GM12878 (cell line): ENCODE data around the gene PTPRD. TPM values are rescaled to one million over a fixed set of nuclear protein-coding genes. Genes with fewer than 3 reads are reported as not detected.

Source experiments
- ATAC-seq: fragments of 200-7000 bp; cut with Tn5 transposase; 3 replicates; pipeline ENCODE4 v1.9.1; 2020; ENCODE audit warnings: mild to moderate bottlenecking, moderate library complexity
- BruUV-seq: library from RNA; stranded (reverse); fragments of 400-500 nt; replicated peaks from 2 replicates; lab custom pipeline; 2021; lab: Mats Ljungman, UMichigan
- CTCF ChIA-PET: fragments of 300-600 bp; sonication (Branson Sonifier 250); formaldehyde crosslinking; extraction: SDS; loops from one replicate; lab custom pipeline; 2021; ENCODE audit warnings: inconsistent platforms; lab: Yijun Ruan, JAX
- POLR2A ChIA-PET: fragments of 350-600 bp; formaldehyde crosslinking; extraction: SDS; loops from one replicate; lab custom pipeline; 2021; ENCODE audit warnings: inconsistent platforms; lab: Charles Lee
- RAD21 ChIA-PET: fragments of 300-600 bp; sonication (Branson Sonifier 250); formaldehyde crosslinking; loops from one replicate; lab custom pipeline; 2023; ENCODE audit warnings: antibody characterized with exemption; ENCODE audit not compliant: unreplicated experiment; lab: Charles Lee
- SMC1A ChIA-PET: fragments of 300-600 bp; sonication (Branson Sonifier 250); formaldehyde crosslinking; loops from one replicate; lab custom pipeline; 2023; ENCODE audit not compliant: unreplicated experiment, uncharacterized antibody; lab: Charles Lee
- DNase-seq: peaks from one replicate; pipeline ENCODE4 v3.0.0-alpha.2; 2011; ENCODE audit warnings: low read depth, low spot score
- FAIRE-seq: peaks from 3 replicates; lab custom pipeline; 2011; peaks lifted over from hg19 to GRCh38; lab: Jason Lieb, UNC
- H2AFZ ChIP-seq: 2 replicates; pipeline ENCODE4 v1.6.0; 2011; ENCODE audit warnings: low read depth, low read length, control low read depth; ENCODE audit not compliant: control insufficient read depth
- H3K27ac ChIP-seq: 2 replicates; pipeline ENCODE4 v1.5.1; 2011; ENCODE audit warnings: control low read depth; ENCODE audit not compliant: control insufficient read depth, insufficient read depth
- H3K27me3 ChIP-seq, 2 experiments: replicated peaks in 1 of 2; 2 replicates each; pipeline versions ENCODE4 v1.6.0 to v1.6.1; 2011; ENCODE audit warnings: low read length in 1 of 2; ENCODE audit not compliant: control insufficient read depth in 2 of 2, insufficient read depth in 2 of 2
- H3K36me3 ChIP-seq, 2 experiments: 2 replicates each; pipeline ENCODE4 v1.5.1; 2011; ENCODE audit warnings: low read length in 1 of 2; ENCODE audit not compliant: control insufficient read depth in 2 of 2, insufficient read depth in 2 of 2
- H3K4me1 ChIP-seq: 2 replicates; pipeline ENCODE4 v1.6.1; 2011; ENCODE audit warnings: mild to moderate bottlenecking, low read length, moderate library complexity, mixed read lengths; ENCODE audit not compliant: control insufficient read depth, insufficient read depth
- H3K4me2 ChIP-seq: 2 replicates; pipeline ENCODE4 v1.6.0; 2011; ENCODE audit warnings: control low read depth; ENCODE audit not compliant: control insufficient read depth, insufficient read depth
- H3K4me3 ChIP-seq: fragments of 200-600 bp; sonication (generic); 2 replicates; pipeline ENCODE4 v1.5.1; 2016
- H3K79me2 ChIP-seq: 2 replicates; pipeline ENCODE4 v1.6.0; 2011; ENCODE audit warnings: low read length; ENCODE audit not compliant: control insufficient read depth, insufficient read depth
- H3K9ac ChIP-seq: 2 replicates; pipeline ENCODE4 v1.8.0; 2011; ENCODE audit warnings: low read length, control low read depth, mixed read lengths; ENCODE audit not compliant: control insufficient read depth, insufficient read depth
- H3K9me3 ChIP-seq: replicated peaks from 3 replicates; pipeline ENCODE4 v1.5.1; 2011; ENCODE audit warnings: mild to moderate bottlenecking, low read length; ENCODE audit not compliant: control insufficient read depth, insufficient read depth
- H4K20me1 ChIP-seq: 2 replicates; pipeline ENCODE4 v1.6.0; 2011; ENCODE audit not compliant: control insufficient read depth, insufficient read depth
- EP300 ChIP-seq, 2 experiments: fragments of 150-350 bp in 1 of 2; IDR thresholded peaks; 2 replicates each; pipeline ENCODE4 v1.6.1; 2011 to 2012; ENCODE audit warnings: low read depth in 2 of 2, low read length in 2 of 2, borderline replicate concordance in 1 of 2, improper control_type of control experiment in 1 of 2, inconsistent platforms in 1 of 2; ENCODE audit not compliant: control insufficient read depth in 1 of 2
- HDAC6 ChIP-seq: fragments of 200-600 bp; sonication (generic); IDR thresholded peaks from one replicate; pipeline ENCODE4 v1.8.0; 2017; ENCODE audit warnings: antibody characterized with exemption; ENCODE audit not compliant: unreplicated experiment
- KLF5 ChIP-seq: fragments of 450-650 bp; IDR thresholded peaks from 2 replicates; pipeline ENCODE4 v1.6.1; 2014; ENCODE audit warnings: mild to moderate bottlenecking; ENCODE audit not compliant: partially characterized antibody
- MTA3 ChIP-seq: IDR thresholded peaks from 2 replicates; pipeline ENCODE4 v1.6.1; 2012; ENCODE audit warnings: low read length, inconsistent platforms, borderline replicate concordance
- MXI1 ChIP-seq: fragments of 150-350 bp; IDR thresholded peaks from 2 replicates; pipeline ENCODE4 v1.6.1; 2011; ENCODE audit warnings: low read depth, mild to moderate bottlenecking, inconsistent platforms, low read length, improper control_type of control experiment
- NFYA ChIP-seq: IDR thresholded peaks from 2 replicates; pipeline ENCODE4 v1.6.1; 2011; ENCODE audit warnings: low read depth, mild to moderate bottlenecking, low read length, improper control_type of control experiment, borderline replicate concordance
- SUZ12 ChIP-seq: fragments of 200-600 bp; sonication (generic); IDR thresholded peaks from one replicate; pipeline ENCODE4 v1.6.1; 2018; ENCODE audit warnings: antibody characterized with exemption, mild to moderate bottlenecking; ENCODE audit not compliant: unreplicated experiment
- YBX1 ChIP-seq: fragments of 450-650 bp; IDR thresholded peaks from 2 replicates; pipeline ENCODE4 v1.6.1; 2016; ENCODE audit warnings: antibody characterized with exemption
- ZNF207 ChIP-seq: fragments of 450-650 bp; IDR thresholded peaks from 2 replicates; pipeline ENCODE4 v1.6.1; 2014; ENCODE audit warnings: antibody characterized with exemption, mild to moderate bottlenecking, borderline replicate concordance
- ZNF622 ChIP-seq: fragments of 450-650 bp; IDR thresholded peaks from 2 replicates; pipeline ENCODE4 v1.6.1; 2017; ENCODE audit warnings: mild to moderate bottlenecking, inconsistent platforms
- WGBS: methylation state at CpG from one replicate; pipeline ENCODE4 v1.1.6; 2016; ENCODE audit warnings: low lambda C conversion rate; ENCODE audit not compliant: insufficient replicate concordance, insufficient coverage; ENCODE audit errors: missing lambda C conversion rate; 5-methylcytosine and 5-hydroxymethylcytosine counted together
- in situ Hi-C: fragments of 300-500 bp; cut with MboI; formaldehyde crosslinking; loops from 9 replicates; pipeline ENCODE4 v1.14.3; 2018; ENCODE audit warnings: mixed read lengths
- intact Hi-C: fragments of 100-400 bp; cut with micrococcal nuclease; formaldehyde crosslinking; loops from one replicate; pipeline ENCODE4 v1.14.2; 2022; ENCODE audit not compliant: unreplicated experiment
- polyA plus RNA-seq, 11 experiments: library from polyadenylated mRNA; depleted of rRNA in 4 of 11; unstranded in 6 of 11; stranded (reverse) in 5 of 11; fragments of >200 nt; fragmentation: Nextera tagmentation in 4 of 11; fragmentation: Illumina TruSeq in 1 of 11; extraction: Ambion mirVana in 4 of 11; extraction: Trizol in 1 of 11; gene quantifications; 1 replicate in 1 of 11; 2 replicates in 10 of 11; pipeline versions ENCODE4 v1.2.1 to v1.2.3, GENCODE V29; 2011 to 2016; ENCODE audit warnings: inconsistent platforms in 2 of 11, missing spikeins in 2 of 11, low read depth in 1 of 11
- total RNA-seq, 4 experiments: library from RNA; depleted of rRNA in 3 of 4; stranded (reverse); fragments of >200 nt in 3 of 4; fragmentation: Illumina TruSeq in 1 of 4; extraction: Trizol in 1 of 4; gene quantifications; 2 replicates each; pipeline versions ENCODE4 v1.2.1 to v1.2.3, GENCODE V29; 2013 to 2021
- TF ChIP-seq, protein P1 (sequence below): fragments of 450-650 bp; IDR thresholded peaks from 2 replicates; pipeline ENCODE4 v1.6.1; 2017; ENCODE audit warnings: antibody characterized with exemption, mild to moderate bottlenecking, moderate library complexity
- TF ChIP-seq, protein P2 (sequence below): fragments of 450-650 bp; IDR thresholded peaks from 2 replicates; pipeline ENCODE4 v1.6.1; 2016; ENCODE audit warnings: mild to moderate bottlenecking, moderate library complexity, borderline replicate concordance
- TF ChIP-seq, protein P3 (sequence below): IDR thresholded peaks from 2 replicates; pipeline ENCODE4 v1.6.1; 2011; ENCODE audit warnings: borderline replicate concordance, low read depth, mild to moderate bottlenecking, moderate library complexity, mixed read lengths, low read length; ENCODE audit not compliant: insufficient read depth; ENCODE audit errors: extremely low read length
- TF ChIP-seq, protein P4 (sequence below): IDR thresholded peaks from 2 replicates; pipeline ENCODE4 v1.6.1; 2011; ENCODE audit warnings: mild to moderate bottlenecking, low read depth, low read length, moderate library complexity; ENCODE audit not compliant: insufficient replicate concordance

PTPRD gene
- total and polyA plus RNA-seq, 10 of the 15 experiments (the other 5 are each of a cell fraction or from before 2014, with no cell fraction given) = under 0.01 to 0.05 (median 0.01) TPM; not detected in 7

DNA sequence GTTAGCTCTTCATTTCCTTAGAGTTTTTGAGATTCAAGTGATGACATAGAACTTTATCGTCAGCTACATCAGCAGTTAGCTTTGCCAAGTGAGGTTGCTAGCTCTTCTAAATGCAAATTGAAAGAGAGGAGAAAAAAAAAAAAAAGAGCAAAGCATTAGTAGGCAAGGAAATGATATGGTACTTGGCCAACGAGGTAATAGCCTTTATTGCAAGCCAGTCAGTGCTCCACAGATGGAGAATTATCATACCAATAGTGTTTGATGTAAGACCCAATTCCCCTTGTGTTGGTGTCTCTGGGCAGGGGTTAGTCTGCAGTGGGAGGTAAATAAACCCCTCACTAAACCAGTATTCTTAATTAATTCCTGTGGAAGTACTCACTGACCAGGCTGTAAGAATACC is 992.1 kb downstream of the PTPRD start:
- FAIRE-seq = no peak
- DNase-seq = no peak
- Histone ChIP-seq H4K20me1 (no peaks in the 10 kb centered on the region), H3K79me2 (no peaks in the 10 kb centered on the region), H2AFZ (no peak overlapping the region), H3K9me3 (no peaks in the 10 kb centered on the region), H3K27me3 (no peaks in the 10 kb centered on the region), H3K36me3 (no peaks in the 10 kb centered on the region), H3K9ac (no peak overlapping the region), H3K4me2 (no peak overlapping the region), H3K4me3 (no peak overlapping the region), H3K27ac (no peak overlapping the region), H3K4me1 (no peaks in the 10 kb centered on the region)
- ChIA-PET RAD21 (no interaction called here), SMC1A (no interaction called here), CTCF (interaction anchor here (0.7 to 1.3 kb wide), 2 partner anchors 13 to 171 kb away, joined by 4 to 5 read pairs; no protein-coding TSS in a partner anchor), POLR2A (no interaction called here)
- BruUV-seq = no TSS peak
- in situ Hi-C loops = no loop called here
- intact Hi-C loops = no loop called here
- ATAC-seq = no peak
- WGBS = 29% methylated on average over 2 of the region's 2 CpGs
- TF ChIP-seq ZNF622 (no peak), NFYA (no peak), YBX1 (no peak), ZNF207 (no peak), SUZ12 (no peak), MXI1 (no peak), MTA3 (no peak), HDAC6 (no peak), KLF5 (no peak), EP300 (IDR thresholded peaks at IDR 0.05; ENCODE audit: borderline replicate concordance in 1 of 2, control insufficient read depth in 1 of 2, low read depth in 2 of 2, low read length in 2 of 2) (no peak)
- TF ChIP-seq, protein P1, sequence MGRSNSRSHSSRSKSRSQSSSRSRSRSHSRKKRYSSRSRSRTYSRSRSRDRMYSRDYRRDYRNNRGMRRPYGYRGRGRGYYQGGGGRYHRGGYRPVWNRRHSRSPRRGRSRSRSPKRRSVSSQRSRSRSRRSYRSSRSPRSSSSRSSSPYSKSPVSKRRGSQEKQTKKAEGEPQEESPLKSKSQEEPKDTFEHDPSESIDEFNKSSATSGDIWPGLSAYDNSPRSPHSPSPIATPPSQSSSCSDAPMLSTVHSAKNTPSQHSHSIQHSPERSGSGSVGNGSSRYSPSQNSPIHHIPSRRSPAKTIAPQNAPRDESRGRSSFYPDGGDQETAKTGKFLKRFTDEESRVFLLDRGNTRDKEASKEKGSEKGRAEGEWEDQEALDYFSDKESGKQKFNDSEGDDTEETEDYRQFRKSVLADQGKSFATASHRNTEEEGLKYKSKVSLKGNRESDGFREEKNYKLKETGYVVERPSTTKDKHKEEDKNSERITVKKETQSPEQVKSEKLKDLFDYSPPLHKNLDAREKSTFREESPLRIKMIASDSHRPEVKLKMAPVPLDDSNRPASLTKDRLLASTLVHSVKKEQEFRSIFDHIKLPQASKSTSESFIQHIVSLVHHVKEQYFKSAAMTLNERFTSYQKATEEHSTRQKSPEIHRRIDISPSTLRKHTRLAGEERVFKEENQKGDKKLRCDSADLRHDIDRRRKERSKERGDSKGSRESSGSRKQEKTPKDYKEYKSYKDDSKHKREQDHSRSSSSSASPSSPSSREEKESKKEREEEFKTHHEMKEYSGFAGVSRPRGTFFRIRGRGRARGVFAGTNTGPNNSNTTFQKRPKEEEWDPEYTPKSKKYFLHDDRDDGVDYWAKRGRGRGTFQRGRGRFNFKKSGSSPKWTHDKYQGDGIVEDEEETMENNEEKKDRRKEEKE = no peak
- TF ChIP-seq, protein P2, sequence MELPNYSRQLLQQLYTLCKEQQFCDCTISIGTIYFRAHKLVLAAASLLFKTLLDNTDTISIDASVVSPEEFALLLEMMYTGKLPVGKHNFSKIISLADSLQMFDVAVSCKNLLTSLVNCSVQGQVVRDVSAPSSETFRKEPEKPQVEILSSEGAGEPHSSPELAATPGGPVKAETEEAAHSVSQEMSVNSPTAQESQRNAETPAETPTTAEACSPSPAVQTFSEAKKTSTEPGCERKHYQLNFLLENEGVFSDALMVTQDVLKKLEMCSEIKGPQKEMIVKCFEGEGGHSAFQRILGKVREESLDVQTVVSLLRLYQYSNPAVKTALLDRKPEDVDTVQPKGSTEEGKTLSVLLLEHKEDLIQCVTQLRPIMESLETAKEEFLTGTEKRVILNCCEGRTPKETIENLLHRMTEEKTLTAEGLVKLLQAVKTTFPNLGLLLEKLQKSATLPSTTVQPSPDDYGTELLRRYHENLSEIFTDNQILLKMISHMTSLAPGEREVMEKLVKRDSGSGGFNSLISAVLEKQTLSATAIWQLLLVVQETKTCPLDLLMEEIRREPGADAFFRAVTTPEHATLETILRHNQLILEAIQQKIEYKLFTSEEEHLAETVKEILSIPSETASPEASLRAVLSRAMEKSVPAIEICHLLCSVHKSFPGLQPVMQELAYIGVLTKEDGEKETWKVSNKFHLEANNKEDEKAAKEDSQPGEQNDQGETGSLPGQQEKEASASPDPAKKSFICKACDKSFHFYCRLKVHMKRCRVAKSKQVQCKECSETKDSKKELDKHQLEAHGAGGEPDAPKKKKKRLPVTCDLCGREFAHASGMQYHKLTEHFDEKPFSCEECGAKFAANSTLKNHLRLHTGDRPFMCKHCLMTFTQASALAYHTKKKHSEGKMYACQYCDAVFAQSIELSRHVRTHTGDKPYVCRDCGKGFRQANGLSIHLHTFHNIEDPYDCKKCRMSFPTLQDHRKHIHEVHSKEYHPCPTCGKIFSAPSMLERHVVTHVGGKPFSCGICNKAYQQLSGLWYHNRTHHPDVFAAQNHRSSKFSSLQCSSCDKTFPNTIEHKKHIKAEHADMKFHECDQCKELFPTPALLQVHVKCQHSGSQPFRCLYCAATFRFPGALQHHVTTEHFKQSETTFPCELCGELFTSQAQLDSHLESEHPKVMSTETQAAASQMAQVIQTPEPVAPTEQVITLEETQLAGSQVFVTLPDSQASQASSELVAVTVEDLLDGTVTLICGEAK = no peak
- TF ChIP-seq, protein P3, sequence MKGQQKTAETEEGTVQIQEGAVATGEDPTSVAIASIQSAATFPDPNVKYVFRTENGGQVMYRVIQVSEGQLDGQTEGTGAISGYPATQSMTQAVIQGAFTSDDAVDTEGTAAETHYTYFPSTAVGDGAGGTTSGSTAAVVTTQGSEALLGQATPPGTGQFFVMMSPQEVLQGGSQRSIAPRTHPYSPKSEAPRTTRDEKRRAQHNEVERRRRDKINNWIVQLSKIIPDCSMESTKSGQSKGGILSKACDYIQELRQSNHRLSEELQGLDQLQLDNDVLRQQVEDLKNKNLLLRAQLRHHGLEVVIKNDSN = no peak
- TF ChIP-seq, protein P4, sequence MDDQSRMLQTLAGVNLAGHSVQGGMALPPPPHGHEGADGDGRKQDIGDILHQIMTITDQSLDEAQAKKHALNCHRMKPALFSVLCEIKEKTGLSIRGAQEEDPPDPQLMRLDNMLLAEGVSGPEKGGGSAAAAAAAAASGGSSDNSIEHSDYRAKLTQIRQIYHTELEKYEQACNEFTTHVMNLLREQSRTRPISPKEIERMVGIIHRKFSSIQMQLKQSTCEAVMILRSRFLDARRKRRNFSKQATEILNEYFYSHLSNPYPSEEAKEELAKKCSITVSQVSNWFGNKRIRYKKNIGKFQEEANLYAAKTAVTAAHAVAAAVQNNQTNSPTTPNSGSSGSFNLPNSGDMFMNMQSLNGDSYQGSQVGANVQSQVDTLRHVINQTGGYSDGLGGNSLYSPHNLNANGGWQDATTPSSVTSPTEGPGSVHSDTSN = no peak
